Stimulated activated CD4-positive, alpha-beta T cell treated with anti-CD3 and anti-CD28 coated beads, Interleukin-2, amount 100 ng/mL, for 48 hours (primary cell): ENCODE data around the gene FILIP1.

Experiments used
- DNase-seq, 2 donors: peaks; one replicate each; pipeline ENCODE4 v3.0.0-alpha.2; 2020

Gene FILIP1

DNA sequence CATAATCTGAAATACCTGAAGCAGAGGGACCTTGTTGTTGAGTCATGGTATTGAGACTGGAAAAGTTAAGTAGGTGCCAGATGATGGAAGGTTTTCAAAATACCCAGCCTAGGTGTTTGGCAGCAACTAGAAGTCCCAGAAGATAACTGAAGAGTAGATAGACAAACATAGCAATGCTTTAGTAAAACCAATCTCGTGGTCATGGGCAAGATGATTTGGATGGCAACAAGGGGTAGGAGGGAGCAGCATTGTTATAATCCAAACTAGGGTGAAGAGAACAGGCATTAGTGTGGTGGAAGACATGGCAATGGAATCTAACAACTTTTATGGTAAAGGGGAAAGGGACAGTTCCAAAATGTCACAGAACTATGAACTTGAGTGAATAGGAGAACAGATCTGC, 2.3 kb downstream of the FILIP1 start:
- no peak for DNase-seq

DNA sequence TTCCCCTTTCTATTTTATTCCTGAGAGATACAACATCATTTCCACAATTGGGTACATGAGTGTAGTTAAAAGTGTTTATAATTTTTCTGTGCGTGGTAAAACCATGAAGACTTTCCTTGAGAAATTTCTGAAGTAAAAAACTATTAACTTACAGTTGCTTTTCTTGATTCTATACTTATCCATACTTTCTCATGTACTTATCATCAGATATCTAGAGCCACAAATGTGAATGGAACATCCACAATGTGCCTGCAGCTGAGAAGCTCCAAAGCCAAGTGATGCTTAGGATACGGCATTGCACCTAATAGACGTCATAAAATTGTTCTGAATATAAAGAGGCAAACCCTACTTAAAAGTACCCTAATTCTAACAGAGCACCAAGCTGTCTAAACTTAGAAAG, 2.9 kb downstream of the FILIP1 start:
- no peak for DNase-seq

DNA sequence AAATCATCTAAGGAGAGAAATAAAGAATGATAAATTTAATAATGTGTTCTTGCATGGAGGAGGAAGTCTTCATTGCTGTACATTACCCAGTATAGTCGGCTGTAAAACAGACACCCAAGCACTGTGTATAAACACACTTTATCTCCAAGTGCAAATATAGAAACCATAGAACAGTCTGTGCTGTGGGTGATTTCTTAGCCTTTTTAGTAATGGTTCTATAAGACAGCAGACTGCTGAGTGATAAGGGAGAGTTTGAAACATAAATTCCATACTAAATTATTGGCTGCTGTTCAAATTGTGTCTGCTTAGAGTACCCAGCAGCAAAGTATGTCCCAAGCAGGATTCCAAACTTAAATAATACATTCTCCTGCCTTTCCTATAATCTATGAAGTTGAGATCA, 4.6 kb downstream of the FILIP1 start:
- no peak for DNase-seq

DNA sequence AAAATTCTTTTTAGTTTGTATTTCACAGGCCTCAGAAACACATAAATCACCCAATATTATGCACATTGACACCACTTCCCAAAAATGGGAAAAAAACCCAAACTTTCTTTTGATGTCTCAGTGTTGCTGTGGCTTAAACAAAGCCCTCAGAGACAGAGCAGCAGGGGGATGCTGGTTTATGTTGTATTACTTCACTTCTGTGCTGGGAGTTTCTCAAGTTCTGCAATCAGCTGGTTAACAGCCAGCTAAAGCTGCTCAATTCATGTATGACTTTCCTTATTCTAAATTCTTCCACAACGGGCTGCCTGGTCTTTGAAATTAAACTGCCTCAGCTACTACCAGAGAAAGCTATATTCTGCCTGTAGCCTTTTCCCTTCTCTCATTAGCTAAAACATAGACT, 5.6 kb downstream of the FILIP1 start:
- no peak for DNase-seq

DNA sequence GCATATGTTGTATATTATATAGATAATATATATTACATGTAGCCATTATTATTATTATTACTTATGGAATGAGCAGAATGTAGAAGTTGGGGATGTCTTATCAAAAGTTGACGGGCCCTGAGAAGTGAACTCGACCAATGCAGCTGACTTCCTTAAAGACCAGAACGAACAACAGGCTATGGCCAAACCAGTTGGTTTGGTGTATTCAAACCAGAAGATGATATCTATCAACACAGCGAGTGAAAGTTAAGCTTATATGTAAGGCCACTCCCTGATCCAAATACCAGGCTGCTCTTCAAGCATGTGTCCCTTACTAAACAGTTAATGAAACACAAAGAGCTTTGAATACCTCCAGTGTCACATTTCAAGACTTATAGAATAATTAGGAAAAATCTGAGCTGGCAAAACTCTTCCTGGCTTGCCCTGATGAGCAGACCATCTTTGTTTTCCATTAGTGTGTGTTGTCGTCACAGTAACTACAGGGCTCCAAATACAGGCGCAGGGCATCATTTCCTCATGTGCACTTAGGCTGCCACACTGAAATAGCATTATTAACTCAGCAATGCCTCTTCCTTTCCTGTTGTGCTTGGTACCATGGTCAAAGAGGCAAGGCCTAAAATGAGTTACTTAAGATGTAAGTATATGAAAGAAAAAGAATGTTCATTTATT, 6.6 kb downstream of the FILIP1 start:
- no peak for DNase-seq

DNA sequence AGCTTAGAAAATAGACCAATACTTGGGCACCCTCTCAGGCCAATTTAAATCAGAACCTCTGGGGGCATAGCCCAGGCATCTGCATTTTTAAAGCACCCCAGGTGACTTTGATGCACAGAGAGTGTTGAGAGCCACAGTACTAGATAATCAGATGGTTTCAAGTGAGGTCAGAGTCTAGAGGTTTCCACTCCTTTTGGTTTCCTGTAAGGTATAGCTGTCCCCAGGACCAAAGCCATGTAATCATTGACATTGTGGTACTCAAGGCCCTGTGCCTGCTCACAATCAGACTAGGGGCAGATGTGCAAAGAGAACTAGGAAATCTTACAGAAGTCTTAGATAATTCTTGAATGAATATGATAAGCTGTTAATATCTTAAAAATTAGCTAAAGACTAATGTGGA, 9.1 kb downstream of the FILIP1 start:
- no peak for DNase-seq

DNA sequence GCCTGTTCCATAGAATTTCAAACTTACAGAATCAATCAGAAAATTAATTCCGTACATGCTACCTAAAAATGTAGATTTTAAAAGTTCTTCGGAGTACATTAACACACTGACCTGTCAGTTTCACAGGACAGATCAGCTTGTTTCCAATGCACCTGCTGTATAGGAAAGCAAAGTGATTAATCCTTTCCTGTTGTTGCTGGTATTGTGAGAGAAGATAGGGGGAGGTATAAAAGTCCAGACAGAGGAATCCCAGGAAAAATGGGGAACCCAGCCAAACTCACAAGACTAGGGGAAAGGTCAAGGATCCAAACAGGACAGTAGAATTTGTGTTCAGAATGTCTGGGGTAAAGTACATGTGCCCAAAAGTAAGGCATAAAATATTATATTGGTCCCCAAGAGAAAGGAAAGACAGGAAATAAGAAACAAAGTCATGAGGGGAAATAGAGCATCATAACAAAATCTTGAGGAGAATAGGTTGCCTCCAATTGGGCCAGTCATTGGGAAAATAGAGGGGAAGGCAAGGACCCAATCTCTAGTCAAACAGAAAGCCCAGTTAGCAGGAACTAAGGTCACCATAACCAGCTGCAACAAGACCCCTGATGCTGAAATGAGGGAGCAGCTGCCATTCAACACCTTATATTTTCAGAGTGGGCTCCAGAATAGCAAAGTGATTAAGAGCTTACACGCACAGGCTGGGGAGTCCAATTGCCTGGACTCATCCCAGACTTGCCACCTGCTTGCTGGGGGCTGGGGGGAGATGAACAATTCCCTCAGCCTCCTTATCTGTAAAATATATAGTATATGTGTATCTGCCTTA, 10.3 kb downstream of the FILIP1 start:
- no peak for DNase-seq

DNA sequence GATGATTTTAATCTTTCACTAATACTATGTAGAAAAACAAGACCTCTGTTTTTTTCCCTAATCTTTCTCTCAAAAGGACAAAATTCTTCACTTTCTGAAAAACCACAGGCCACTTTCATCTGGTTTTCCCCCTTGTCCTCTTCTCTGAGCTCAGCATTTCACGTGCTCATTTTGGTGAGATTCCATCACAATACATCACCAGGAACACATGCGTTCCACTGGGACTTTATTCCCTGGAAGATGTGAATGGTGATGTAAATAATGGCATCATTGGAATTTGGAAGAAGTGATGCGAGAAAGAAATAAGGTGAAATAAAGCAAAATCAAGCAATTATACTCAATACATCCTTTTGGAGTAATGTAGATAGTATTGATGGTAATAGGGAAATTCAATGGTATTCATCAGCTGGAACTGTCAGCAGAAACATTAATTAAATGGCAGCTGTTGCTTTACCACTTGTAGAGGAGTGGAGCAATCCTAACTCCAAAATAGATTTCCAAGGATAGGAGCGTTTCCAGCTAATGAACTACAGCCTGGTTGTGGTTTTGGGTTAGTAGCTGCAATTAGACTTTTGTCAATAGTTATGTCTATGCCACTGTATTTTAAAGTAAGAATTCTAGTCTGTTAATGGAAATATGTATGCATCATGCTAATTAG, 11.5 kb downstream of the FILIP1 start:
- no peak for DNase-seq

DNA sequence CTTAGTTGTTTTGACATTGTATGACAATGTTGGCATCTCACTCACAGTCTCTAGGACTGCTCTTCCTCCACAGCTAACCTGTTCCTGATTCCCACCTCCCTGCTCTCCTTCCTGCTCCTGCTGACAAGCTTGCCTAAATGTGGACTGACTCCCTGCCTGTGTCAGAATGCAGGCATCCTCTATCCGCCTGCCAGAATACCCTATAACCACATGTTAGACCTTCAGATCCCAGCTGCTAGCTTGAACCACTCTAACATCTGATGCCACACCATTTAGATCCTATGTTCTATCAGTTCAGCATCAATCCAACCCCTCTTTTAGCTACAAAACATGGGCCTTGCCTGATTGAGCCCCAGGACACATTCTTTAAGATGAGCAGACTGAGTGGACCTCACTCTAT, 12.2 kb downstream of the FILIP1 start:
- no peak for DNase-seq

DNA sequence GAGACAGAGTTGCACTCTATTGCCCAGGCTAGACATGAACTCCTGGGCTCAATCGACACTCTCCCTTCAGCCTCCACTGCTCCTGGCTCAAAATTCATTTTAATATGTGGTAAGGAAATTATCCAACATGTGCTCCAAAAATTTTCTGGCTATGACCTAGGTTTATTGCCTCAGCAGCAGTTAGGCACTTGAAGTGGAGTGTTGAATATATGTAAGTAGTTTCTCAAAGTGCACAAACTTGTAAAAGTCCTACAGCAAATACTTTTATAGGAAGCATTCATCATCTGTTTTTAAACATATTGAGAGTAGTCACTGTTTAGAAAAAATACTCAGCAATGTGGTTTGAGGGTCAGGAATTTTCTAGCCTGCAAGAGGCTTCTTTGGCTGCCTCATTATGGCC, 13.2 kb downstream of the FILIP1 start:
- no peak for DNase-seq

DNA sequence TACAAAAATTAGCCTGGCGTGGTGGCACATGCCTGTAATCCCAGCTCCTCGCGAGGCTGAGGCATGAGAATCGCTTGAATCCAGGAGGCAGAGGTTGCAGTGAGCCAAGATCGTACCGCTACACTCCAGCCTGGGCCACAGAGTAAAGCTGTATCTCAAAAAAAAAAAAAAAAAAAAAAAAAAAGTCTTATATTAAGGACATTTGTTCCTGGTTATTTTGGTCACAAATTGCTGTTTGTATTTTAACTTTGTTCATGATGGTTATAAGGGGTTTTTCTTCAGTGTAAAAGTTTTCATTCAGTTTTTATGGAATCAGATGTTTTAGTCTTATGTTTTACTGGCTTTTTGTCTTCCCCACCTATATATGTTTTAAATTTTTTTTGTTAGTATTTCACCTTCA, 13.9 kb downstream of the FILIP1 start:
- no peak for DNase-seq

DNA sequence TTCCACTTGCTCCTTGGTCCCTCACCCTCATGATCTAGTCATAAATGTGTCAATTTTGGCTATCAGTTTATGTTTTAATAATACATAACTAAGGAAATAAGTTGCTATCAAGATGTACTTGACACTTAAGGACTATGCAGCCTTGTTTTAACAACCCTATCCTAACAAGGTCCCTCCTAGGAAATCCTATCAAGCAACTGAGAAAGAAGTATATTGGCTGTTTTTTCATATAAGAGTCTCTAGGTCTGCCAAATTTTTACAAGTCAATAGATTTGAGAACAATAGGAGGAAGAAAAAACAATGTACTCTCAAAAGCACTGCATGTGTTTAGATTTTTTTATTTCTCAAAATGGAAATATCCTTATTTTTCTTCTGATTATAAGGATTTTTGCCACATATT, 14.7 kb downstream of the FILIP1 start:
- no peak for DNase-seq

DNA sequence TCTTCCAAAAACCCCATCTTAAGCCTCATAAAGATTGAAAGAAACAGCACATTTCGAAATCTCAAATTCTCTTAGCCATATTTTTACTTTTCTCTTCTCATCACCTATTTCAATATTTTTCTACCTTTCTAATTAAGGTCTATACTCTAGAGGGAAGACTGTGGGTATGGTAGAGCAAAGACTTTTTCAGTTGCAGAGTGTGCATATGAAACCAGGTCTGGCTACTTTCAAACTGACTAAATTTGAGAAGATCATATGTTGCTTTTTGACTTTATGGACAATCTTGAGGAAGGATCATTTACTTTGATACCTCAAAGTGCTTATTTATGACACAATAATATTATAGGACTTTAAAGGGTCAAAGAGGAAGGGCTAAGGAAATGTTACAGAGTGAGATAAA, 20.7 kb downstream of the FILIP1 start:
- no peak for DNase-seq

DNA sequence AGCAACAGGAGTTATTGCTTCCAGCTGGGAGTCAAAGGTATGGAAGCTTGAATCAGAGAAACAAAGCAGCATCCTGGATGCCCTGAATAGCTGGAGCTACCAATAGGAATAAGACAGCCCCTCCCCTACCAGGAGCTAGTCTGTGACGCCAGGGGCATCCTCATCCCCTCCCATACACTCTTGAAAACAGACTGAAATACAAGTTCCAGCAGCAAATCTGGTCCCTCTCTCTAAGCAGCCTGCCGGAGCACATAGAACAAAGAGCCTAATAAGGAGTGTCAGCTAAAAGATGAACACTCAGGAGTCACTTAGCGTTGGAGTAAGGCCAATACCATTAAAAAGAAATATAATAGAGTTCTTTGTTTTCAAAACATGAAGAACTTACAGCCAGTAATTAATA, 25.6 kb downstream of the FILIP1 start:
- DNase-seq = no peak

DNA sequence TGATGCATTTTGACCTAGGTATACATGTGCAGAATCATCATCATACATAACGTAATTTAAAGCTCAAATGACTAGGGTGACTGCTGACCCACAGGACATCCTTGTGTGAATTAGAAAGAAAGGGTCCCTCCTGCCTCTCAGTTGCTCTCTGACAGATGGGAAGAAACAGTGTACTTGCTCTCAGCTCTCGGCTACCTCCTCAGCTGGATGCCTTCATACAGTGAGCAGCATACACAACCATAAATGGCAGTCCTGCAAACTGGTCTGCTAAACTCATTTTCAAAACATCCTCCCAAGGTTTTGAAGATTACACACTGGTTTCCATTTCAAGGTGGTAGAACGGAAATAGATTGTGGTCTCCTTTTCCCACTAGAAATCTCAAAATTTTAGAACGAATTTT, 26.3 kb downstream of the FILIP1 start:
- no peak for DNase-seq

DNA sequence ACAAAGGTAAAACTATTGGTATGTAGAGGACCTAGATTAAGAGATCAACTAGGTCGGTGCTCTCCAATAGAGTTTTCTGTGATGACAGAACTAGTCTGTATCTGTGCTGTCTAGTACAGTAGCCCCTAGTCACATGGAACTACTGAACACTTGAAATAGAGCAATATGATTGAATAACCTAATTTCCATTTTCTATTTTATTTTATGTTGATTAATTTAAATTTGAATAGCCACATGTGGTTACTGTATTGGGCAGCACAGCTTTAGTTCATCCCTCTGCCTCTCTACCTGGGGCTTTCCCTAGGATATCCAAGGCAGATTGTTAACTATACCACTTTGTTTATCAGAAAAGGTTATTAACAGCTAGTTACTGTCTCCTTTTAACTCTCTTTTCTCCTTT, 27.0 kb downstream of the FILIP1 start:
- DNase-seq = no peak

DNA sequence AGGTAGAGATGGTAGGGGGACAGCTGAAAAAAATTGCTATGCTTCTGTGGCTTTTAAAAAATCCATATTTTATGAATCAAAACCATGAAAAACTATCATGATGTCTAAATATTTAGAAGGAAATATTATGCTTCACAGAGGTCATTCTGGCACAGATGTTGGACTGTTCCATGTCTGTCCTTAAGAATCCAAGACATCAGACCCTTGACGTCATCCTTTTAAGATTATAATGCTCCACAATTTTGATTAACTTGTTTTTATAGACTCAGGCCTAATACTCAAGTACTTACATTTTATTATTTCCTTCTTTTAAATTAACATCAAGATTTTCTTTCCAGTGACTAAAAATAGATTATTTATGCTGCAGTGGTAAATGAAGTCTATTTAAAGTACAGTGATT, 29.7 kb downstream of the FILIP1 start:
- DNase-seq = no peak

DNA sequence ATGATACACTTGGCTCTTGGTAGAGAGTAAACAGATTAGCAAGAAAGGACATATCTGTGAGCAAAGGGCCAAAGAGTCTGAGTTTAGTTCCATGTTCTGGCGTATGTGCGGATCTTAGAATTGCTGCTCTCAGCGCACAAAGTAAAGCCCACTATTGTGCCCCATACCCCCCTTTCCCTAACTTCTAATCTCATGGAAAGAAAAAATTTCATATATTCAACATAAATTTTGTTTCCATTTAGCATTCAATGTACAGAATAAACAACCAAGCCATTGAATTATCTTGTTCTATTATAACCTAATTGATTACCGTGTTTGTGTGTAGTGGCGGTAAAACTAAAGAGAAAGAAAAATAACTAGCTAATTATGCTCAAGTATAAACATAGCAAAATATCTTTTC, 30.5 kb downstream of the FILIP1 start:
- DNase-seq = no peak

DNA sequence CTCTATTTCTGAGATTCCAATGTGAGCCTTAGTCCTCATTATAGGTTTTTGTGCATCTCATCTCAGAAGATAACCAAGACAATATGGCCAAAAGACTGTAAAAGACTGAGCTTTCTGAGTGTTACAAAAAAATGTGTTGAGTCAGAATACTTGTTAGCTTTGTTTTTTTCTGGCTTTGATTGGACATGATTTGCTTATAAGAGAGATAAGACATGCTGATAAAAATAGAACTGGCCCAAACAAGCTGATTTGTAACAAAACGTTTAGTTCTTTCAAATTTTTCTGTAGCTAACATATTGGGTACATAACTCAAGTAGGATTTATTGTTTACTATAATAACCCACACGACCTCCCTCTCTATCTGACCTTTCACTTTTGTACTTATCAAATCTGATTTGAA, 32.9 kb downstream of the FILIP1 start:
- DNase-seq = no peak

DNA sequence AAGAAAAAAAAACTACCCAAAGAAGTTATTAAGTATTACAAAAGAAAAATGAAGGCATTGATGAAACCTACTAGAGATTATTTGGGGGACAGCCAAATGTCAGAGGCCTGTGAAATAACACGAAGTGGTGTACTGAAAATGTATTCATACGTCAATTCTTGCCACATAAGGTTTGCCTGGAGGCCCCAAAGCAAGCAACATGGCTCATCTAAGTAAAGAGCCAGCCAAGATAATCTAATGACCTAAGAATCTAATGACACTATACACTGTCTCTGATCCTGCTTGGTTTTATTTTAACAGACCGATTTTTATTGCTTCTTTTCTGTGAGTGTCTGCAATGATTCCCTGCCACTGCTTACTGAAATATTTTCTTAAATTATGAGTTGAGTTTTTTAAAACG, 34.7 kb downstream of the FILIP1 start:
- DNase-seq = no peak

DNA sequence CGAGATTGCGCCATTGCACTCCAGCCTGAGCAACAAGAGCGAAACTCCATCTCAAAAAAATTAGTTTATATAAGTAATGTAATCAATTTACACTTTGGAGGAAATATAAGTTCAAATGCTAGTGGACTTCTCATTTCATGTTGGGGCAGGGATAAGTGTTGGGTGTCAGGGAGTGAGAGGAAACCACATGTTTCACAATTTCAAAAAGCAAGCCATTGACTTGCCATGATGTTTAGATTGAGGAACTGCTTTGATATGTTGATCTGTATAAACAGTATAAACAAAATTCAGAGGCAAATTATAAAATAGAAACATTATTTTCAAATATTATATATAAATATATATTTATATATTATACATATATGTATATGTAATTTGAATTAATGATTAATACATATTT, 42.7 kb downstream of the FILIP1 start:
- no peak for DNase-seq

DNA sequence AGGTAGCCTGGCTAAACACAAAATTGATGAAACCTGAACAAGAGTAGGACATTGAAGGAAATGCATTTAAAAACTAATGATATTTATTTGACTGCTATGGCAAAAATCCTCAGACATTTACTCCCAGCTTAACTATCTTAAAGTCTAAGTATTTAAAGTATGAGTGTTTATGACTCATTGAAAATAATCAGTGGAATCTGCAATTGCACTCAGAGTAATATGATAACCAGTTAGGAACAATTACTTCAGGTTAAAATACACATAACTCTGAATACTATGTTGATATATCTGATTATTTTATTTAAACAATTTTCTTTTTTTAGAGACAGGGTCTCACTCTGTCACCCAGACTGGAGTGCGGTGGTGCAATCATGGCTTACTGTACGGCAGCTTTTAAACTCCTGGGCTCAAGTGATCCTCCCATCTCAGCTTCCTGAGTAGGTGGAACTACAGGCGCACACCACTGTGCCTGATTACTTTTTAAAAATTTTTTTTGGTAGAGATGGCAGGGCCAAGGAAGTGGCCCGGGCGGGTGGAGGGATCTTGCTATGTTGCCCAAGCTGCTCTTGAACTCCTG, 43.9 kb downstream of the FILIP1 start:
- no peak for DNase-seq

DNA sequence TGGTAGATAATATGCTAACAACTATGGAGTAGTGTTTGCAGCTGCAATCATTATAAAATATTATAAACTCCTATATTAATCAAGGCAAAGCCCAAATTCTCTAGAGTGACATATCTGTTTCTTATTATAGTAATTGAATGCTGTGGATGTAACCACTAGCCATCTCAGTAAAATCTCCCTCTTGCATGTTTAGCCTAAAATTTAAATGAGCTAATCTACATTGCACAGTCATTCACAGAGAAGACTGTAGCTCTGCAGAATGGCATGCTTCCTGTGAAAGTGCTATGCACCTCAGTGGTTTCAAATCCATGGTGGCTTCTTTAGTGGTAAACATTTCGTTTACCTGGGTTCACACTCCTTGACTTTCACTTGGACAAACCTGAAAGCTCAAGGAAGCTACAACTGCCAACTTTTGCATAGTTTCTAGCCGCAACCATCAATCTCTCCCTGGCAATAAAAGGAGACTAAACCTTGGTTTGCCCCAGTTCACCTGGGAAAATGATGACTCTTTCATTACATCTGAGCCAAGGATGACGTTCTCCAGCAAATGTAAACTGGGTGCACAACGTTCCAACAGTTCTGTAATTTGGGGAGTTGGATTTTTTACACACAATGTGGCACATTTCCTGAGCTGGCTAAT, 47.2 kb downstream of the FILIP1 start:
- no peak for DNase-seq
